ENCODE results near the gene NDUFB7. TPM values are rescaled to one million over a fixed set of nuclear protein-coding genes. Genes with fewer than 3 reads are reported as not detected.
"Not testable (repeated sequence)": the region's sequence is repeated elsewhere in the genome, so short reads cannot be mapped to it uniquely, and the experiment has no call there.

NDUFB7 gene
- total RNA-seq = 283 TPM
- 100 to 1,000 TPM; 105 to 158 (median 130) TPM for polyA plus RNA-seq (ENCODE audit: insufficient read depth in 1 of 8, insufficient read length in 8 of 8, low replicate concordance in 1 of 8)
- long read RNA-seq, donor 1, transcript NDUFB7-201 (3 exons, 531 nt) = major isoform, 55 of 55 reads
- long read RNA-seq, donor 1, partial matches to known transcripts = 0 of 55 reads
- long read RNA-seq, donor 1, other reads (novel, unspliced or antisense) = 0 of 55 reads
- long read RNA-seq, donor 2, transcript NDUFB7-201 (3 exons, 531 nt) = major isoform, 15 of 15 reads
- long read RNA-seq, donor 2, partial matches to known transcripts = 0 of 15 reads
- long read RNA-seq, donor 2, other reads (novel, unspliced or antisense) = 0 of 15 reads
- long read RNA-seq, donor 3, transcript NDUFB7-201 (3 exons, 531 nt) = major isoform, 95 of 95 reads
- long read RNA-seq, donor 3, partial matches to known transcripts = 0 of 95 reads
- long read RNA-seq, donor 3, other reads (novel, unspliced or antisense) = 0 of 95 reads
- long read RNA-seq, donor 4, transcript NDUFB7-201 (3 exons, 531 nt) = major isoform, 110 of 111 reads
- long read RNA-seq, donor 4, partial matches to known transcripts = 0 of 111 reads
- long read RNA-seq, donor 4, other reads (novel, unspliced or antisense) = 0 of 111 reads
- long read RNA-seq, donor 5, transcript NDUFB7-201 (3 exons, 531 nt) = major isoform, 265 of 279 reads
- long read RNA-seq, donor 5, partial matches to known transcripts = 13 of 279 reads
- long read RNA-seq, donor 5, other reads (novel, unspliced or antisense) = 0 of 279 reads
- long read RNA-seq, donor 6, transcript NDUFB7-201 (3 exons, 531 nt) = major isoform, 293 of 300 reads
- long read RNA-seq, donor 6, partial matches to known transcripts = 7 of 300 reads
- long read RNA-seq, donor 6, other reads (novel, unspliced or antisense) = 0 of 300 reads
- long read RNA-seq, donor 7, transcript NDUFB7-201 (3 exons, 531 nt) = major isoform, 210 of 225 reads
- long read RNA-seq, donor 7, partial matches to known transcripts = 14 of 225 reads
- long read RNA-seq, donor 7, other reads (novel, unspliced or antisense) = 0 of 225 reads
- long read RNA-seq, donor 8, transcript NDUFB7-201 (3 exons, 531 nt) = major isoform, 104 of 114 reads
- long read RNA-seq, donor 8, partial matches to known transcripts = 10 of 114 reads
- long read RNA-seq, donor 8, other reads (novel, unspliced or antisense) = 0 of 114 reads
- long read RNA-seq, donor 9, transcript NDUFB7-201 (3 exons, 531 nt) = major isoform, 135 of 135 reads
- long read RNA-seq, donor 9, partial matches to known transcripts = 0 of 135 reads
- long read RNA-seq, donor 9, other reads (novel, unspliced or antisense) = 0 of 135 reads
- long read RNA-seq, donor 10, transcript NDUFB7-201 (3 exons, 531 nt) = major isoform, 191 of 198 reads
- long read RNA-seq, donor 10, partial matches to known transcripts = 6 of 198 reads
- long read RNA-seq, donor 10, other reads (novel, unspliced or antisense) = 0 of 198 reads
- long read RNA-seq, donor 11, transcript NDUFB7-201 (3 exons, 531 nt) = major isoform, 128 of 136 reads
- long read RNA-seq, donor 11, partial matches to known transcripts = 6 of 136 reads
- long read RNA-seq, donor 11, other reads (novel, unspliced or antisense) = 0 of 136 reads

- DNase-seq = peak; percentile 98
- peaks cover 20% of the 10 kb centered on the region for H3K4me1 ChIP-seq (ENCODE audit: control insufficient read depth, insufficient read depth, low read length)
- no peaks in the 10 kb centered on the region for H3K9me3 ChIP-seq (replicated peaks; ENCODE audit: control insufficient read depth, low read depth, low read length)
- H3K27me3 ChIP-seq (ENCODE audit: control insufficient read depth, insufficient read depth, low read length) = no peaks in the 10 kb centered on the region
- peak within 1 kb of the TSS; percentile 42 for H3K27ac ChIP-seq (ENCODE audit: low read length)
- peak within 1 kb of the TSS; percentile 99 for H3K4me3 ChIP-seq (ENCODE audit: low read length)
- WGBS (ENCODE audit: insufficient coverage) = under 1% methylated on average over 34 of the region's 40 CpGs
- peaks cover 14% of the 10 kb centered on the region for H3K36me3 ChIP-seq (ENCODE audit: control insufficient read depth, insufficient read depth, low read length)
Measured at GRCh38 chr19:14571695-14572490, at the start of gene NDUFB7. Gene NDUFB7 (minus strand): TSS chr19:14572066. CDS start chr19:14572000, 66 bp downstream.

GRCh38 chr19:14619404-14619803 lies 47.5 kb upstream of the NDUFB7 start:
- Histone ChIP-seq H3K4me3 (ENCODE audit: low read length) (no peak overlapping the region), H3K27me3 (ENCODE audit: control insufficient read depth, insufficient read depth, low read length) (no peaks in the 10 kb centered on the region), H3K4me1 (ENCODE audit: control insufficient read depth, insufficient read depth, low read length) (no peaks in the 10 kb centered on the region)

GRCh38 chr19:14616407-14616806 lies 44.5 kb upstream of the NDUFB7 start:
- H3K27me3 ChIP-seq (ENCODE audit: control insufficient read depth, insufficient read depth, low read length) = no peaks in the 10 kb centered on the region
- H3K4me3 ChIP-seq (ENCODE audit: low read length) = no peak overlapping the region
- H3K36me3 ChIP-seq (ENCODE audit: control insufficient read depth, insufficient read depth, low read length) = no peaks in the 10 kb centered on the region
- H3K4me1 ChIP-seq (ENCODE audit: control insufficient read depth, insufficient read depth, low read length) = no peaks in the 10 kb centered on the region
- no peak overlapping the region for H3K27ac ChIP-seq (ENCODE audit: low read length)
- DNase-seq = no peak
- WGBS (ENCODE audit: insufficient coverage) = 85% methylated on average over 3 of the region's 3 CpGs
- H3K9me3 ChIP-seq (replicated peaks; ENCODE audit: control insufficient read depth, low read depth, low read length) = peaks cover 2% of the 10 kb centered on the region

More at GRCh38 chr19:14619404-14619803, 47.5 kb upstream of the NDUFB7 start:
- H3K27ac ChIP-seq (ENCODE audit: low read length) = no peak overlapping the region
- no peaks in the 10 kb centered on the region for H3K36me3 ChIP-seq (ENCODE audit: control insufficient read depth, insufficient read depth, low read length)
- H3K9me3 ChIP-seq (replicated peaks; ENCODE audit: control insufficient read depth, low read depth, low read length) = peaks cover 2% of the 10 kb centered on the region
- no peak for DNase-seq

- Histone ChIP-seq H3K4me3 (ENCODE audit: low read length) (no peak overlapping the region), H3K9me3 (replicated peaks; ENCODE audit: control insufficient read depth, low read depth, low read length) (peaks cover 2% of the 10 kb centered on the region), H3K27ac (ENCODE audit: low read length) (no peak overlapping the region), H3K36me3 (ENCODE audit: control insufficient read depth, insufficient read depth, low read length) (no peaks in the 10 kb centered on the region), H3K4me1 (ENCODE audit: control insufficient read depth, insufficient read depth, low read length) (no peaks in the 10 kb centered on the region), H3K27me3 (ENCODE audit: control insufficient read depth, insufficient read depth, low read length) (no peaks in the 10 kb centered on the region)
- no peak for DNase-seq
- WGBS (ENCODE audit: insufficient coverage) = 97% methylated on average over 5 of the region's 8 CpGs
Measured at GRCh38 chr19:14615623-14616022, 43.8 kb upstream of the NDUFB7 start.

- peak; percentile 30 for DNase-seq
- no peaks in the 10 kb centered on the region for H3K27me3 ChIP-seq (ENCODE audit: control insufficient read depth, insufficient read depth, low read length)
- WGBS (ENCODE audit: insufficient coverage) = no CpG with 5 or more reads among the region's 4 CpGs
- H3K4me1 ChIP-seq (ENCODE audit: control insufficient read depth, insufficient read depth, low read length) = no peaks in the 10 kb centered on the region
- H3K27ac ChIP-seq (ENCODE audit: low read length) = no peak overlapping the region
- H3K4me3 ChIP-seq (ENCODE audit: low read length) = no peak overlapping the region
- no peaks in the 10 kb centered on the region for H3K9me3 ChIP-seq (replicated peaks; ENCODE audit: control insufficient read depth, low read depth, low read length)
- H3K36me3 ChIP-seq (ENCODE audit: control insufficient read depth, insufficient read depth, low read length) = no peaks in the 10 kb centered on the region
Measured at GRCh38 chr19:14614099-14614412, 42.2 kb upstream of the NDUFB7 start.

GRCh38 chr19:14613399-14614098 lies 41.7 kb upstream of the NDUFB7 start:
- not testable (repeated sequence) for H3K27me3 ChIP-seq (ENCODE audit: control insufficient read depth, insufficient read depth, low read length); H3K9me3 ChIP-seq (replicated peaks; ENCODE audit: control insufficient read depth, low read depth, low read length); H3K36me3 ChIP-seq (ENCODE audit: control insufficient read depth, insufficient read depth, low read length); H3K27ac ChIP-seq (ENCODE audit: low read length); DNase-seq; H3K4me3 ChIP-seq (ENCODE audit: low read length); H3K4me1 ChIP-seq (ENCODE audit: control insufficient read depth, insufficient read depth, low read length)
- 83% methylated on average over 5 of the region's 14 CpGs for WGBS (ENCODE audit: insufficient coverage)

GRCh38 chr19:14612657-14613056 lies 40.8 kb upstream of the NDUFB7 start:
- Histone ChIP-seq H3K27ac (ENCODE audit: low read length) (no peak overlapping the region), H3K9me3 (replicated peaks; ENCODE audit: control insufficient read depth, low read depth, low read length) (no peaks in the 10 kb centered on the region), H3K4me3 (ENCODE audit: low read length) (no peak overlapping the region), H3K4me1 (ENCODE audit: control insufficient read depth, insufficient read depth, low read length) (no peaks in the 10 kb centered on the region), H3K27me3 (ENCODE audit: control insufficient read depth, insufficient read depth, low read length) (no peaks in the 10 kb centered on the region), H3K36me3 (ENCODE audit: control insufficient read depth, insufficient read depth, low read length) (no peaks in the 10 kb centered on the region)
- no peak for DNase-seq
- 100% methylated on average over 3 of the region's 4 CpGs for WGBS (ENCODE audit: insufficient coverage)

GRCh38 chr19:14612242-14612641 lies 40.4 kb upstream of the NDUFB7 start:
- 64% methylated on average over 2 of the region's 5 CpGs for WGBS (ENCODE audit: insufficient coverage)
- not testable (repeated sequence) for H3K4me3 ChIP-seq (ENCODE audit: low read length); H3K4me1 ChIP-seq (ENCODE audit: control insufficient read depth, insufficient read depth, low read length)

More at GRCh38 chr19:14612242-14612641, 40.4 kb upstream of the NDUFB7 start:
- not testable (repeated sequence) for H3K9me3 ChIP-seq (replicated peaks; ENCODE audit: control insufficient read depth, low read depth, low read length); H3K27me3 ChIP-seq (ENCODE audit: control insufficient read depth, insufficient read depth, low read length); H3K36me3 ChIP-seq (ENCODE audit: control insufficient read depth, insufficient read depth, low read length); H3K27ac ChIP-seq (ENCODE audit: low read length); DNase-seq

Measured in muscle of leg (tissue), 16 donors.